Activated B cell treated with CpG ODN at 0.5 μM for 24 hours (primary cell): ENCODE data around the gene SPINK1. TPM values are rescaled to one million over a fixed set of nuclear protein-coding genes. Genes with fewer than 3 reads are reported as not detected.

Source experiments
- ATAC-seq: fragments of 200-7000 bp; cut with Tn5 transposase; one replicate; pipeline ENCODE4 v1.10.0; 2021; ENCODE audit warnings: low read depth, mild to moderate bottlenecking, moderate library complexity
- CTCF ChIA-PET: fragments of 350-600 bp; sonication (Branson Sonifier 250); formaldehyde crosslinking; loops from one replicate; lab custom pipeline; 2021; ENCODE audit warnings: antibody characterized with exemption; lab: Charles Lee
- POLR2A ChIA-PET: fragments of 350-600 bp; sonication (Branson Sonifier 250); formaldehyde crosslinking; loops from one replicate; lab custom pipeline; 2021; ENCODE audit warnings: antibody characterized with exemption; lab: Charles Lee
- DNase-seq: peaks from one replicate; pipeline ENCODE4 v3.0.0; 2022
- H3K27ac Mint-ChIP-seq: one replicate; pipeline ENCODE4 v1.8.0; 2020; ENCODE audit warnings: mixed read lengths
- H3K27me3 Mint-ChIP-seq: one replicate; pipeline ENCODE4 v1.8.0; 2021; ENCODE audit warnings: mixed read lengths
- H3K36me3 Mint-ChIP-seq: one replicate; pipeline ENCODE4 v1.8.0; 2021; ENCODE audit warnings: low read depth, mixed read lengths
- H3K4me1 Mint-ChIP-seq: one replicate; pipeline ENCODE4 v1.8.0; 2021; ENCODE audit warnings: mixed read lengths
- H3K4me3 Mint-ChIP-seq: one replicate; pipeline ENCODE4 v1.8.0; 2020; ENCODE audit warnings: mild to moderate bottlenecking, mixed read lengths
- H3K9me3 Mint-ChIP-seq: one replicate; pipeline ENCODE4 v1.8.0; 2020; ENCODE audit warnings: mixed read lengths
- CTCF ChIP-seq: fragments of 200-600 bp; IDR thresholded peaks from one replicate; pipeline ENCODE4 v1.8.0; 2022; ENCODE audit warnings: antibody characterized with exemption, mild to moderate bottlenecking
- intact Hi-C: fragments of 100-400 bp; cut with micrococcal nuclease; formaldehyde crosslinking; loops from one replicate; pipeline ENCODE4 v1.15.1; 2024
- total RNA-seq: library from RNA; stranded (reverse); gene quantifications from 2 replicates; pipeline ENCODE4 v1.2.3, GENCODE V29; 2022

Gene SPINK1
- total RNA-seq, 1 donor from 2014 or later, result not detected

GRCh38 chr5:147863454-147864158 is 32.1 kb upstream of the SPINK1 start:
- no peaks in the 10 kb centered on the region for H3K4me1 Mint-ChIP-seq
- ChIA-PET CTCF (no interaction called here), POLR2A (no interaction called here)
- TF ChIP-seq CTCF, result no peak
- ATAC-seq (no peak), DNase-seq (no peak)
- intact Hi-C loops, result no loop called here
- H3K9me3 Mint-ChIP-seq, result no peaks in the 10 kb centered on the region
- no peak overlapping the region for H3K27ac Mint-ChIP-seq
- no peak overlapping the region for H3K4me3 Mint-ChIP-seq
- H3K27me3 Mint-ChIP-seq, result no peaks in the 10 kb centered on the region
- no peaks in the 10 kb centered on the region for H3K36me3 Mint-ChIP-seq

- H3K9me3 Mint-ChIP-seq, result no peaks in the 10 kb centered on the region
- ChIA-PET POLR2A (no interaction called here), CTCF (interaction anchor here (2.3 kb wide), 1 partner anchor 10 kb away, joined by 8 read pairs; no protein-coding TSS in a partner anchor)
- ATAC-seq, result no peak
- no peak for DNase-seq
- H3K36me3 Mint-ChIP-seq, result no peaks in the 10 kb centered on the region
- no peaks in the 10 kb centered on the region for H3K4me1 Mint-ChIP-seq
- H3K4me3 Mint-ChIP-seq, result no peak overlapping the region
- intact Hi-C loops, result no loop called here
- no peak for TF ChIP-seq CTCF
- no peaks in the 10 kb centered on the region for H3K27me3 Mint-ChIP-seq
- H3K27ac Mint-ChIP-seq, result no peak overlapping the region
Observed at GRCh38 chr5:147860641-147861025, 29.2 kb upstream of the SPINK1 start.

DNA sequence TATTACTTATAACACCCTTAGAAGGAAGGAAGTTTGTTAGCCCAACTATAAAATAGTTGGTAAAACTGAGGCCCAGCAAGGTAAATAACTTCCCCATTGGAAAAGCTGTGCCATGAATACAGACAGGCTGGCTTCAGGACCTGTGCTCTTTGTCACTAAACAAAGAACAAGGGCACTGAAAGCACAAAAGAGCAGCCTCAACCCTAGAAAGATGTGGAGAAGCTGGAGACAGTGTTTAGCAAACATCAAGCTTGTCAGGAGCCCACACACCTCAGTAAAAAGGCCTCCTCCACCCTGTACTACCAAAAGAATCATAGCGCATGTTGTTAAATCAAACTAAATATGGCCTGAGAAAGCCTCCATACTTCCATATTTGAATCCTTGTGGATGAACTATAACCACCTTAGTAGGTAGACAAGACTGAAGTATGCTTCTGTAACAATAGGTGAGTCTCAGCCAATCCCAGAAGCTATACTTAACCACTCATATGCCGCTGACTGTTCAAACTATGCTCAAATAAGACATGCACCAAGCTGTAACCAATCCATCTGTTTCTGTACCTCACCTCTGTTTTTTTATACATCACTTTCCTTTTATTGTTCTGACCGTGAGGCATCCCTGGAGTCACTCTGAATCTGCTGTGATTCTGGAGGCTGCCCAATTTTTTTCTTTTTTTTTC is 28.6 kb upstream of the SPINK1 start:
- no peak for DNase-seq
- H3K27ac Mint-ChIP-seq, result no peak overlapping the region
- no peak overlapping the region for H3K4me3 Mint-ChIP-seq
- no peaks in the 10 kb centered on the region for H3K27me3 Mint-ChIP-seq
- CTCF ChIA-PET, result interaction anchor here (2.3 kb wide), 1 partner anchor 10 kb away, joined by 8 read pairs; no protein-coding TSS in a partner anchor
- no peaks in the 10 kb centered on the region for H3K4me1 Mint-ChIP-seq
- intact Hi-C loops, result loop anchor here (10.0 kb wide), 3 partner anchors 595 to 1255 kb away; no protein-coding TSS in a partner anchor
- POLR2A ChIA-PET, result no interaction called here
- no peak for ATAC-seq
- no peaks in the 10 kb centered on the region for H3K9me3 Mint-ChIP-seq
- TF ChIP-seq CTCF, result no peak
- H3K36me3 Mint-ChIP-seq, result no peaks in the 10 kb centered on the region

DNA sequence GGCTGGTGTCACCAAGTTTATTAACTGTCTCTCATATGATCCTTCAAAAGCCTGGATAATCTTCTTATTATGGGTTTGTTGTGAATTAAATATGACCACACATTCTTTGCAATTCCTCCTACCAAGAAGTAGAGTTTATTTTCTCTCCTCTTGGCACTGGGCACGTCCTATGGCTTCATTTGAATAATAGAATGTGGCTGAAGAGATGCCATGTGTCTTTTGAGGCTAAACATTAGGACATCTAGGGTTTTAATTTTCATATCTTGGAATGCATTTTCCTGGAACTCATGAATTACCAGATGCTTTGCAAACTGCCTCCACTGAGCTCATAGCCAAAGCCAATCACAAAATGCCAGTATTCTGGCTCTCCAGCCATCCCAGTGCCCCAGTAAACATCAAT is 27.1 kb upstream of the SPINK1 start:
- no peak overlapping the region for H3K27ac Mint-ChIP-seq
- POLR2A ChIA-PET, result no interaction called here
- DNase-seq (no peak), ATAC-seq (no peak)
- H3K4me1 Mint-ChIP-seq, result no peaks in the 10 kb centered on the region
- no peaks in the 10 kb centered on the region for H3K27me3 Mint-ChIP-seq
- no peaks in the 10 kb centered on the region for H3K36me3 Mint-ChIP-seq
- no peak overlapping the region for H3K4me3 Mint-ChIP-seq
- H3K9me3 Mint-ChIP-seq, result no peaks in the 10 kb centered on the region
- CTCF ChIA-PET, result interaction anchor here (1.0 to 2.3 kb wide), 3 partner anchors 8 to 20 kb away, joined by 3 to 8 read pairs (median 3); partner anchors contain the start of gene SCGB3A2
- intact Hi-C loops, result loop anchor here (10.0 kb wide), 3 partner anchors 596 to 1256 kb away; no protein-coding TSS in a partner anchor
- no peak for TF ChIP-seq CTCF
